HepG2 (cell line): ENCODE measurements around the gene SUSD4. TPM values are rescaled to one million over a fixed set of nuclear protein-coding genes. Genes with fewer than 3 reads are reported as not detected.

Source experiments
- ATAC-seq: fragments of 200-7000 bp; cut with Tn5 transposase; 3 replicates; pipeline ENCODE4 v1.9.1; 2020; ENCODE audit warnings: mild to moderate bottlenecking, moderate library complexity
- BruUV-seq: library from RNA; stranded (reverse); fragments of 400-500 nt; replicated peaks from 2 replicates; lab custom pipeline; 2021; lab: Mats Ljungman, UMichigan
- CTCF ChIA-PET: fragments of 300-600 bp; formaldehyde crosslinking; extraction: SDS; loops from one replicate; lab custom pipeline; 2021; ENCODE audit warnings: low total read pairs, inconsistent platforms, low intra/inter-chr PET ratio; lab: Yijun Ruan, JAX
- POLR2A ChIA-PET: fragments of 350-600 bp; sonication (Branson Sonifier 250); formaldehyde crosslinking; loops from one replicate; lab custom pipeline; 2020; ENCODE audit warnings: antibody characterized with exemption, inconsistent platforms; lab: Yijun Ruan, JAX
- DNase-seq: peaks from one replicate; pipeline ENCODE4 v3.0.0-alpha.2; 2015; ENCODE audit warnings: low spot score
- FAIRE-seq: peaks from 3 replicates; lab custom pipeline; 2011; peaks lifted over from hg19 to GRCh38; lab: Jason Lieb, UNC
- H2AFZ ChIP-seq: one replicate; pipeline ENCODE4 v1.6.1; 2011; ENCODE audit warnings: low read length, inconsistent platforms
- H3K27ac ChIP-seq: fragments of 300-600 bp; 3 replicates; pipeline ENCODE4 v1.8.0; 2011; ENCODE audit warnings: mixed run types, mild to moderate bottlenecking, mixed read lengths, low read length, inconsistent platforms; ENCODE audit not compliant: insufficient read depth; ENCODE audit errors: extremely low read length
- H3K27me3 ChIP-seq, 2 experiments: fragments of 200-600 bp in 1 of 2; 2 replicates in 1 of 2; 3 replicates in 1 of 2; pipeline versions ENCODE4 v1.6.0 to v1.8.0; 2011; ENCODE audit warnings: low read length in 2 of 2, mild to moderate bottlenecking in 2 of 2, moderate library complexity in 2 of 2, inconsistent platforms in 1 of 2; ENCODE audit not compliant: insufficient read depth in 2 of 2, control insufficient read depth in 1 of 2
- H3K36me3 ChIP-seq, 2 experiments: fragments of 200-600 bp in 1 of 2; replicated peaks in 1 of 2; 2 replicates in 1 of 2; 3 replicates in 1 of 2; pipeline versions ENCODE4 v1.5.1 to v1.8.0; 2011; ENCODE audit warnings: low read length in 2 of 2, inconsistent platforms in 1 of 2; ENCODE audit not compliant: insufficient read depth in 2 of 2, control insufficient read depth in 1 of 2
- H3K4me1 ChIP-seq: 2 replicates; pipeline ENCODE4 v1.5.1; 2012; ENCODE audit warnings: low read length, inconsistent platforms; ENCODE audit not compliant: insufficient read depth
- H3K4me2 ChIP-seq: 2 replicates; pipeline ENCODE4 v1.6.0; 2011; ENCODE audit warnings: low read depth, low read length, inconsistent platforms
- H3K4me3 ChIP-seq, 3 experiments: fragments of 200-600 bp in 1 of 3; sonication (generic), shearing (Covaris generic) in 1 of 3; replicated peaks in 1 of 3; 2 replicates each; pipeline ENCODE4 v1.5.1; 2011 to 2016; ENCODE audit warnings: low read length in 3 of 3, inconsistent platforms in 2 of 3, low read depth in 2 of 3, mild to moderate bottlenecking in 2 of 3, control low read depth in 1 of 3, mixed read lengths in 1 of 3; ENCODE audit not compliant: insufficient read depth in 1 of 3
- H3K79me2 ChIP-seq: one replicate; pipeline ENCODE4 v1.6.1; 2011; ENCODE audit warnings: low read length, inconsistent platforms; ENCODE audit not compliant: insufficient read depth
- H3K9ac ChIP-seq: 2 replicates; pipeline ENCODE4 v1.6.0; 2011; ENCODE audit warnings: mild to moderate bottlenecking, low read depth, low read length, inconsistent platforms; ENCODE audit not compliant: insufficient read depth
- H3K9me3 ChIP-seq: 2 replicates; pipeline ENCODE4 v1.5.1; 2012; ENCODE audit warnings: mild to moderate bottlenecking, low read length
- H4K20me1 ChIP-seq: 2 replicates; pipeline ENCODE4 v1.6.0; 2011; ENCODE audit warnings: inconsistent platforms, mild to moderate bottlenecking, low read length, moderate library complexity; ENCODE audit not compliant: insufficient read depth
- CERS6 ChIP-seq: sonication (generic); formaldehyde crosslinking; IDR thresholded peaks from 2 replicates; pipeline ENCODE4 v1.5.0; 2020; ENCODE audit warnings: missing genetic modification reagents
- KAT2B ChIP-seq: fragments of 150-350 bp; IDR thresholded peaks from 2 replicates; pipeline ENCODE4 v1.6.1; 2014; ENCODE audit warnings: low read depth, low read length, borderline replicate concordance
- KLF6 ChIP-seq: IDR thresholded peaks from 2 replicates; pipeline ENCODE4 v1.8.0; 2016; ENCODE audit warnings: missing biosample characterization, missing genetic modification reagents
- NFYC ChIP-seq: IDR thresholded peaks from 2 replicates; pipeline ENCODE4 v1.6.1; 2016; ENCODE audit warnings: missing genetic modification reagents, missing compliant biosample characterization
- POLR2AphosphoS2 ChIP-seq: IDR thresholded peaks from 2 replicates; pipeline ENCODE4 v1.6.1; 2011; ENCODE audit warnings: low read depth, low read length, improper control_type of control experiment
- SNAPC2 ChIP-seq: sonication (generic); formaldehyde crosslinking; IDR thresholded peaks from 2 replicates; pipeline ENCODE4 v1.8.1; 2022; ENCODE audit warnings: mild to moderate bottlenecking, missing genetic modification reagents
- ZBTB49 ChIP-seq: sonication (generic); formaldehyde crosslinking; IDR thresholded peaks from 2 replicates; pipeline ENCODE4 v1.4.0; 2020; ENCODE audit warnings: missing genetic modification reagents, borderline replicate concordance
- ZBTB7B ChIP-seq: sonication (generic); formaldehyde crosslinking; IDR thresholded peaks from 2 replicates; pipeline ENCODE4 v1.4.0; 2020; ENCODE audit warnings: missing genetic modification reagents
- ZGPAT ChIP-seq: IDR thresholded peaks from 2 replicates; pipeline ENCODE4 v1.6.1; 2016; ENCODE audit warnings: mild to moderate bottlenecking
- ZMYM2 ChIP-seq: sonication (generic); formaldehyde crosslinking; IDR thresholded peaks from 2 replicates; pipeline ENCODE4 v1.8.0; 2022; ENCODE audit warnings: mild to moderate bottlenecking, missing genetic modification reagents
- ZMYM4 ChIP-seq: sonication (generic); formaldehyde crosslinking; IDR thresholded peaks from 2 replicates; pipeline ENCODE4 v1.8.1; 2023; ENCODE audit warnings: mild to moderate bottlenecking, missing genetic modification reagents
- WGBS: methylation state at CpG from one replicate; pipeline ENCODE4 v1.1.6; 2017; ENCODE audit warnings: low lambda C conversion rate; 5-methylcytosine and 5-hydroxymethylcytosine counted together
- in situ Hi-C: cut with HindIII; loops from 2 replicates; pipeline ENCODE4 v1.10.0; 2017; ENCODE audit warnings: low pct_unique_long_range_greater_than_20kb; ENCODE audit not compliant: extremely low pct_ligation_motif_present
- intact Hi-C: fragments of 100-400 bp; cut with micrococcal nuclease; formaldehyde crosslinking; loops from one replicate; pipeline ENCODE4 v1.10.0; 2022; ENCODE audit not compliant: unreplicated experiment
- polyA plus RNA-seq, 8 experiments: library from polyadenylated mRNA; depleted of rRNA in 3 of 8; stranded (reverse) in 7 of 8; unstranded in 1 of 8; fragments of >200 nt; fragmentation: Illumina TruSeq in 4 of 8; extraction: Trizol in 4 of 8; gene quantifications; 2 replicates each; pipeline versions ENCODE4 v1.2.1 to v1.2.3, GENCODE V29; 2011 to 2016; ENCODE audit warnings: low read depth in 4 of 8, missing spikeins in 1 of 8, mixed read lengths in 1 of 8; ENCODE audit not compliant: insufficient read depth in 1 of 8
- total RNA-seq, 5 experiments: library from RNA; depleted of rRNA; stranded (reverse); fragments of >200 nt; fragmentation: Illumina TruSeq; extraction: Trizol; gene quantifications; 2 replicates each; pipeline ENCODE4 v1.2.3, GENCODE V29; 2016; ENCODE audit warnings: low read depth in 1 of 5

SUSD4 gene
- total and polyA plus RNA-seq, 2 of the 13 experiments (the other 11 are each of a cell fraction or from before 2014, with no cell fraction given): not detected

- TF ChIP-seq POLR2AphosphoS2: no peak
These were observed 152.5 kb downstream of the SUSD4 start (continued) for GRCh38 chr1:223211323-223211985.

- no peak for ATAC-seq
- H4K20me1 ChIP-seq: no peaks in the 10 kb centered on the region
- CTCF ChIA-PET: no interaction called here
- no peak for DNase-seq
- H3K4me3 ChIP-seq: no peak overlapping the region
- no peaks in the 10 kb centered on the region for H3K9me3 ChIP-seq
- no peaks in the 10 kb centered on the region for H3K36me3 ChIP-seq
- 79% methylated on average over 3 of the region's 3 CpGs for WGBS
- no peak overlapping the region for H3K27ac ChIP-seq
- FAIRE-seq: no peak
- BruUV-seq: no TSS peak
- no peak overlapping the region for H3K9ac ChIP-seq
- no peaks in the 10 kb centered on the region for H3K79me2 ChIP-seq
- intact Hi-C loops: no loop called here
- TF ChIP-seq ZBTB7B (CRISPR knock-in tag): no peak
- TF ChIP-seq ZMYM2 (CRISPR knock-in tag): no peak
- TF ChIP-seq CERS6 (CRISPR knock-in tag): no peak
- TF ChIP-seq KAT2B: no peak
- TF ChIP-seq SNAPC2: no peak
- no peak for TF ChIP-seq NFYC (CRISPR knock-in tag)
- TF ChIP-seq ZGPAT: no peak
- no peak for TF ChIP-seq ZBTB49 (CRISPR knock-in tag)
- TF ChIP-seq ZMYM4 (CRISPR knock-in tag): no peak
- no peak for TF ChIP-seq KLF6 (CRISPR knock-in tag)
- TF ChIP-seq, all 625 proteins: peak for 0
- POLR2A ChIA-PET: no interaction called here
- H3K4me2 ChIP-seq: no peak overlapping the region
- no peaks in the 10 kb centered on the region for H3K4me1 ChIP-seq
- peaks cover 0 to 4% of the 10 kb centered on the region in 2 experiments; a peak in 2 of 5 replicates for H3K27me3 ChIP-seq
- in situ Hi-C loops: no loop called here
- no peak overlapping the region for H2AFZ ChIP-seq
These were observed 153.2 kb downstream of the SUSD4 start for GRCh38 chr1:223210788-223211120.
